Memory B cell (primary cell): ENCODE results near the gene TRPM3.
"Not testable (repeated sequence)": the region's sequence is repeated elsewhere in the genome, so short reads cannot be mapped to it uniquely, and the experiment has no call there.

Experiments used
- ATAC-seq: fragments of 150-1000 bp; cut with Tn5 transposase; 2 replicates; pipeline ENCODE4 v1.10.0; 2021; ENCODE audit warnings: low read depth, mild to moderate bottlenecking, moderate library complexity
- DNase-seq, 2 donors: peaks; one replicate each; pipeline ENCODE4 v3.0.0; 2022; ENCODE audit warnings: low spot score in 2 of 2
- H3K27ac Mint-ChIP-seq: one replicate; pipeline ENCODE4 v1.8.0; 2022; ENCODE audit warnings: mild to moderate bottlenecking, moderate library complexity, mixed read lengths
- H3K27me3 Mint-ChIP-seq: one replicate; pipeline ENCODE4 v1.8.0; 2022; ENCODE audit warnings: mixed read lengths
- H3K36me3 Mint-ChIP-seq: one replicate; pipeline ENCODE4 v1.8.0; 2022; ENCODE audit warnings: mild to moderate bottlenecking, mixed read lengths
- H3K4me1 Mint-ChIP-seq: one replicate; pipeline ENCODE4 v1.8.0; 2022; ENCODE audit warnings: mixed read lengths
- H3K4me3 Mint-ChIP-seq: one replicate; pipeline ENCODE4 v1.8.0; 2022; ENCODE audit warnings: mild to moderate bottlenecking, moderate library complexity, mixed read lengths
- H3K9me3 Mint-ChIP-seq: one replicate; pipeline ENCODE4 v1.8.0; 2022; ENCODE audit warnings: mixed read lengths

Gene TRPM3

DNA sequence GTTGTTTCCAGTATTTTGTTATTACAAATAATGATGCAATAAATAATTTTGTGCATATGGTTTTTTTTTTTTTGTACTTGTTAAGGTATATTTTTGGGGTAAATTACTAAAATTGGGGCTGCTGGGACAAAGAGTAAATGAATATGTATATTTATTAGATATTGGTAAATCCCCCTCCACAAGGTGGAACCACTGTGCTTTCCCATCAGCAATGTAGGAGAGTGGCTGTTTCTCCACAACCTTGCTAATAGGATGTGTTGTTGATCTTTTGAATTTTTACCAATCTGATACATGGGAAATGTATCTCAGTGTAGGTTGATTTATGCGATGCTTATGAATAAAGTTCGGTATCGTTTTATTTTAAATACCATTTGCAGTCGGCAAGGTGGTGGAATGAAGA, 118.1 kb downstream of the TRPM3 start:
- no peak for DNase-seq
- Mint-ChIP-seq H3K27me3 (peaks cover 3% of the 10 kb centered on the region), H3K9me3 (peaks cover 8% of the 10 kb centered on the region), H3K27ac (no peak overlapping the region), H3K4me1 (no peaks in the 10 kb centered on the region), H3K4me3 (no peak overlapping the region), H3K36me3 (peaks cover 2% of the 10 kb centered on the region)
- ATAC-seq = no peak

DNA sequence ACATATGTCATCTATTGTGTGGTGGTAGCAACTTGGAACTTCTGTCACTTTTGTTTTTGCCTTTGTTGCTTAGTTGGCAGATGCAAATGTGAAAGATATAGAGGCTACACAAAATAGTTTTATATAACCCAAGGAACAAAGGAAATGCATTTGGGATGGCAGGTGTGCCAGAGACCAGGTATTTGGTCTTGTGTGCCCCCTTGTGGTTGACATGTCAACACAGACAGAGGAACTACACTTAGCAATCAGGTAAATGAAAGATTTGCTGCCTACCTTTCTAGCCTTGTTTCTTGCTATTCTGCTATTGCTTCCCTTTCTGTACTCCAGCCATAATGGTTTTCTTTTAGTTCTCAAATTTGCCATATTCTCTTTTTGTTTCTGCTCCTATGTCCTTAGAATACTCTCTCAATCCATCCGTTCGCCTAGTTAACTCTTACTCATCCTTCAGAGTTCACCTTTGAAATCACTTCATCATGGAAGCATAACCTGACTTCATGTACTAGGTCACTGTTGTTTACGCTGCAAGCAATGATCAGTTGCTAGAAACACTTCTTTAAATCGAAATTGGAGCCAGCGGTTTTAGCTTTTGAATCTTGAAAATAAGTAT, 119.5 kb downstream of the TRPM3 start:
- DNase-seq (no peak), ATAC-seq (no peak)
- Mint-ChIP-seq H3K27ac (no peak overlapping the region), H3K4me3 (no peak overlapping the region), H3K4me1 (no peaks in the 10 kb centered on the region), H3K27me3 (peaks cover 4% of the 10 kb centered on the region), H3K36me3 (peaks cover 2% of the 10 kb centered on the region), H3K9me3 (peaks cover 8% of the 10 kb centered on the region)

DNA sequence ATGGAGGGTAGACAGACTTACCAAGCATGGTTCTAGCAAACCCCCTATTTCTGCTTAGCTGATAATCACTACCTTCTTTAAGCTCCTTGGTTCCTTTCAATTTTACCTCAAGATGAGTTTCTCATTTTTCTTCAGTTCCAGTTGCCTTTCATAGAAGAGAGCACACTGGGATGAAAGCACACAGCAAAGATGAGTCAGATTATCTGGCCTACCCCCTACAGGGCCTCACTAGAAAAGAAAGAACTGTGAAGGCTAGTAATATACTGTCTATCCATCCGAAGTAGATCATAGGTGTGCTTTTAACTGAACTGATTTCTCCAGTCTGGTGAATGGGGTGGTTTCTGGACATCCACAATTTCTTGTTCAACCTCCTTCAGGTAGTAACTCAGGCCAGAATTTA, 122.5 kb downstream of the TRPM3 start:
- peaks cover 4% of the 10 kb centered on the region for H3K27me3 Mint-ChIP-seq
- H3K27ac Mint-ChIP-seq = no peak overlapping the region
- DNase-seq (no peak), ATAC-seq (no peak)
- peaks cover 5% of the 10 kb centered on the region for H3K9me3 Mint-ChIP-seq
- no peaks in the 10 kb centered on the region for H3K36me3 Mint-ChIP-seq
- H3K4me1 Mint-ChIP-seq = no peaks in the 10 kb centered on the region
- H3K4me3 Mint-ChIP-seq = no peak overlapping the region

DNA sequence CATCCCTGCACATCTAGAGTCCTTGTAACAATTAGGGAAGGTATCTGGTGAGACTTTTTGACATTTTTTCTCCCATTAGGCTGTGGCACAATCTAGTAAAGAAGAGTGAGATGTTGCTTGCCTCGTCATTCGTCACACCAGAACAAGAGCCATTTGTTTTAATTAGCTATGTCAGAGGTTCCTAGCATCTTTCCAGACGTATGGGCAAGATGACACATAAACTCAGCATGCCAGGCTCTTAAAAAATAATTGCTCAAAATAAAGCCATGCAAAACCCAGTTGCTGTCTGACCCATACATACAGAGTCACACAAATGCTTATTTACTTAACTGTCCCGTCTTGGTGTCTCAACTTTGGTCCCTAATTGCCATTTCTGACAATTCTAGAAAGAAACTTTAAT, 125.9 kb downstream of the TRPM3 start:
- H3K4me3 Mint-ChIP-seq = no peak overlapping the region
- no peak for DNase-seq
- ATAC-seq = no peak

DNA sequence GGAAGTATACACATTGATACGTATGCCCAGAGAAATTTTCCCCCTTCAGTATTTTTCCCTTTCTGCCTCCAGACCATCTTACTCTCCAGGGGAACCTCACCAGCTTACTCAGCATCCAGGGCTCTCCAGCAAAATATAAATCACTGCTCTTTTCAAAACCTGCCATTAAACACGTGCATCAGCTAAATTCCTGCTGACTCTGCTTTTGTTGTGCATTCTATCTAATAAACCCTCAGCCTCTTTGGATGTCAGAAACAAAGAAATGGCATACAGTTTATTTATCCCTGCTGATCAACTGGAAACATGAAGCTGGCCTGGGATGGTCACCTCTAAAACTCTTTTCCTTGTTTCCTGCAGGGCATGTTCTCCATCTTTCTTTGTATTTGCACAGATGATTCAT, 126.8 kb downstream of the TRPM3 start:
- Mint-ChIP-seq H3K9me3 (peaks cover 8% of the 10 kb centered on the region), H3K4me3 (no peak overlapping the region), H3K27me3 (peaks cover 3% of the 10 kb centered on the region), H3K27ac (no peak overlapping the region), H3K36me3 (no peaks in the 10 kb centered on the region), H3K4me1 (no peaks in the 10 kb centered on the region)
- no peak for ATAC-seq
- DNase-seq = no peak

More for the DNA sequence above, 125.9 kb downstream of the TRPM3 start:
- H3K27me3 Mint-ChIP-seq = peaks cover 3% of the 10 kb centered on the region
- no peaks in the 10 kb centered on the region for H3K36me3 Mint-ChIP-seq
- H3K9me3 Mint-ChIP-seq = peaks cover 8% of the 10 kb centered on the region
- H3K4me1 Mint-ChIP-seq = no peaks in the 10 kb centered on the region
- H3K27ac Mint-ChIP-seq = no peak overlapping the region

DNA sequence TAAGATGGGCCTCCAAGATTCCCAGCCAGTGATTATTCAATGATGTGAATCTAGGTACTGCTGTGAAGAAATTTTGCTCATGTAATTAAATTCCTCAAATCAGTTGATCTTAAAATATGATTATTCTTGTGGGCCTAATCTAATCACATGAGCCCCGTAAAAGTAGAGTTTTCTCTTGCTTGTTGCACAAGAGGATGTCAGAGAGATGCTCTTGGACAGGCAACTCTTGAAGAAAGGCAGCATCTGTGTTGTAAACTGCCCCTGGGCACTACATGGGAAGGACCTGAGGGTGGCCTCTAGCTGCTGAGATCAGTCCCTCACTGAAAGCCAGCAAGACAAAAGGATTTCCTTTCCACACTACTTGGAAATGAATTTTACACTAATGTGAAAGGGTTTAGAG, 132.9 kb downstream of the TRPM3 start:
- Mint-ChIP-seq H3K9me3 (peaks cover 3% of the 10 kb centered on the region), H3K27ac (no peak overlapping the region), H3K36me3 (no peaks in the 10 kb centered on the region), H3K4me3 (no peak overlapping the region), H3K4me1 (no peaks in the 10 kb centered on the region), H3K27me3 (no peaks in the 10 kb centered on the region)
- no peak for DNase-seq
- ATAC-seq = no peak

DNA sequence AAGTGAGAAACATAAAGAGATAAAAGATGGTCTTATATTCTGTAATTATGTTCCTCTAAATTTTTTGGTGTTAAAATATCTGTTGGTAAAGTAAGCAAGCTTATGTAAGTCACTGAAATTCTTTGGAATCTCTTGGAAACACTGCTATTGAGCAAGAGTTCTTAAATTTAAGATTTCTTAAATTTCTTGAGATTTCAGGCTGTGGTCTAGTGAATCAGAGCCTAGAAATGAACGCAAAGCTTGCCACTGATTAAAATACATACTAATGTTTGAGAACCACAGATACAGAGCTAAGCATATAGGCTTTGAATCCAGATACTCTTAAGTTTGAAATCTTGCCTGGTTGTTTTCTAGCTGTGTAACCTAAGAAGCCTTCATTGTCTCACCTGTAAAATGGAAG, 133.4 kb downstream of the TRPM3 start:
- Mint-ChIP-seq H3K4me1 (no peaks in the 10 kb centered on the region), H3K9me3 (peaks cover 6% of the 10 kb centered on the region), H3K4me3 (no peak overlapping the region), H3K36me3 (no peaks in the 10 kb centered on the region), H3K27me3 (no peaks in the 10 kb centered on the region), H3K27ac (no peak overlapping the region)
- DNase-seq = no peak
- no peak for ATAC-seq

DNA sequence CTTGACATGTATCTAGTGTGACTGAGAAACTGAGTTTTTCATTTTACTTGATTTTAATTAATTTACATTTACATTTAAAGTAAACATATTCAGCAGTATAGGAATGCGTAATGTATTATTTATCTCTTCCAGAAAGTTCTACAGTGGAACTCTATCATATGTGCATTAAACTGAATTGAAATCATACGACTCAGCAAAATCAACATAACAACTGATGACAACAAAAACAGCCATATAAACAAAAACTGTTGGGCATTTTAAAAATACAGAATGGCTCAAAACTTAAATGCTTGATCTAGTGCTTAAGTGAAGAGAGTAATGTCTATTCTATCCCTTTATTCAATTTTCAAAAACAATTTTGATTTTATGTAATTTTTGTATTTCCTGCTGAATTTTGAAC, 134.4 kb downstream of the TRPM3 start:
- no peak overlapping the region for H3K27ac Mint-ChIP-seq
- H3K4me3 Mint-ChIP-seq = no peak overlapping the region
- no peaks in the 10 kb centered on the region for H3K27me3 Mint-ChIP-seq
- no peaks in the 10 kb centered on the region for H3K4me1 Mint-ChIP-seq
- no peak for DNase-seq
- peaks cover 5% of the 10 kb centered on the region for H3K9me3 Mint-ChIP-seq
- ATAC-seq = no peak
- no peaks in the 10 kb centered on the region for H3K36me3 Mint-ChIP-seq

DNA sequence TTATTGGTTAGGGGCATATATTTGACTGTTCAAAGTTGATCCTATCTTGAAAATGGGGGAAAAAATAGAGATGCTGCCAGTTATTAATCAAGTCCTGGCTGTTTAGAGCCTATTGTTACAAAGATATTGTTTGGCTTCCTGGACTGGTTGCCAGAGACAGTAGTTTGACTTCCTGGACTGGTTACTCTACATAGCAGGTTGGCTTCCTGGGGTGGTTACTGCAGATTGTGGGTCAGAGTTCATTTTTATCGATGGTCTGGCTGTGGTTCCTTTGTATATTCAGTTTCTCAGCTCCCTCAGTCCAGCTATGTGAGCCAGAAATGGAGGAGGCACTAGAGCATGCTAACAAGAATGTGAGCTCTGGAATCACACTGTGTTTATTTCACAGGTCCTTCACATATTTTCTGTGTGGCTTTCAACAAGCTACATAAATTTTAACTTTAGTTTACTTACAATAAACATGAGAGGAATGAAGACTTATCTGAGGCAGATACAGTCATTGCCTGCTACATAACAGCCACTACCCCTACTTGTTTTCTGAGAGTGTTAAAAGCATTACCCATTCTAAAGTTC, 137.6 kb downstream of the TRPM3 start:
- ATAC-seq = no peak
- no peak overlapping the region for H3K27ac Mint-ChIP-seq
- no peak overlapping the region for H3K4me3 Mint-ChIP-seq
- H3K36me3 Mint-ChIP-seq = no peaks in the 10 kb centered on the region
- no peaks in the 10 kb centered on the region for H3K4me1 Mint-ChIP-seq
- H3K9me3 Mint-ChIP-seq = peaks cover 5% of the 10 kb centered on the region
- no peaks in the 10 kb centered on the region for H3K27me3 Mint-ChIP-seq
- DNase-seq = no peak

DNA sequence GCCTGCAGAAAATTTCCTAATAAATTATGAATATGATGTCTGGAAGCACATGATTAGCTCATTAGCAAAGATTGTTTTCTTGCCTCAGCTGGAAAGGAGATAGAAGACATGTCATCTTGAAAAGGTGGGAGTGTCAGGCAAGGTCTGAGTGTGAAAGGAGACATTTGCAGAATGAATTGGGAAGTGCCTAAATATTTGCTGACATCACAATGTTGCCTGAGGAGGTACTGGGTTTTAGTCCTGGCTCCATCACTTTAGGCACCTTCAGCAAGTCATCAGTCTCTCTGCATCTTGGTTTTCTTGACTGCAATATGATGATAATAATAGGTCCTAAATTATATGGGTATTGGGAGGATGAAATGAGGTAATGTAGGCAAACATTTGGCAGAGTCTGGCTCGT, 140.1 kb downstream of the TRPM3 start:
- no peaks in the 10 kb centered on the region for H3K36me3 Mint-ChIP-seq
- H3K4me3 Mint-ChIP-seq = no peak overlapping the region
- peaks cover 6% of the 10 kb centered on the region for H3K9me3 Mint-ChIP-seq
- H3K27me3 Mint-ChIP-seq = no peaks in the 10 kb centered on the region
- DNase-seq (no peak), ATAC-seq (no peak)
- H3K4me1 Mint-ChIP-seq = no peaks in the 10 kb centered on the region
- no peak overlapping the region for H3K27ac Mint-ChIP-seq

DNA sequence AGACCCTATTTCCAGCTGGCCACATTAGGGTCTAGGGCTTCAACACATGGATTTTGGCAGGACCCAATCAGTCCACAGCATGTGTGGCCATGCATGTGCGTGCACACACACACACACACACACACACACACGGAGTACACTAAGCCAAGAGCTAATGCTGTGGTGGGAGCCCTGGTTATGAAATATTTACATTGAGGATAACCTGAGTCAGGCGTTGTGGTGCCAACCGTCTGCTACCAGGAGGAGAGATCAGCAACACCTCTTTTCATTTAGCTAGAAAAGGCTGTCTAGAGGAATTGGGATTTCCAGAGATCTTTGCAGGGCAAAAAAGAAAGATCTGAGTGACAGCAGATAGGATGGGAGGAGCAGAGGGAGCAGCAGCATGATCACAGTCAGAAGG, 141.5 kb downstream of the TRPM3 start:
- Mint-ChIP-seq H3K27ac (no peak overlapping the region), H3K9me3 (peaks cover 6% of the 10 kb centered on the region), H3K27me3 (no peaks in the 10 kb centered on the region), H3K4me1 (no peaks in the 10 kb centered on the region), H3K36me3 (no peaks in the 10 kb centered on the region), H3K4me3 (no peak overlapping the region)
- ATAC-seq (no peak), DNase-seq (no peak)

DNA sequence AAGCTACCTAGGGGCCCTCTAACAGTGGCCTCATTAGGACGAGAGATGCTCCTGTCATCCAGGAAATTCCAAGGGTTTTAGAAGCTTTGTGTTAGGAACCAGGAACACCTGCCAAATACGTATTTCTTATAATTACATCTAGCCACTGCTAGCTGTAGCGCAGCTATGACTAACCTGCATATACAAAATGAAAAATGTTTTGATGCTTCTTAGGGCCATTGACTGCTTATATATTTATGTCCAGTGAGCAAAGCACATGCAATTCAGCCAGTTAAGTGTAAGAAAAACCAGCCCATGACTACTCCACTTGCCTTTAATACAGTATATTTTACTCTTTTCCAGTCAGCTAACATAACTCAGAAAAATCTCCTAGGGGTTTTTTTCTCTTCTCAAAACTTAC, 143.3 kb downstream of the TRPM3 start:
- no peaks in the 10 kb centered on the region for H3K27me3 Mint-ChIP-seq
- no peak overlapping the region for H3K4me3 Mint-ChIP-seq
- no peak overlapping the region for H3K27ac Mint-ChIP-seq
- no peaks in the 10 kb centered on the region for H3K4me1 Mint-ChIP-seq
- DNase-seq (no peak), ATAC-seq (no peak)
- H3K9me3 Mint-ChIP-seq = peaks cover 5% of the 10 kb centered on the region
- no peaks in the 10 kb centered on the region for H3K36me3 Mint-ChIP-seq

DNA sequence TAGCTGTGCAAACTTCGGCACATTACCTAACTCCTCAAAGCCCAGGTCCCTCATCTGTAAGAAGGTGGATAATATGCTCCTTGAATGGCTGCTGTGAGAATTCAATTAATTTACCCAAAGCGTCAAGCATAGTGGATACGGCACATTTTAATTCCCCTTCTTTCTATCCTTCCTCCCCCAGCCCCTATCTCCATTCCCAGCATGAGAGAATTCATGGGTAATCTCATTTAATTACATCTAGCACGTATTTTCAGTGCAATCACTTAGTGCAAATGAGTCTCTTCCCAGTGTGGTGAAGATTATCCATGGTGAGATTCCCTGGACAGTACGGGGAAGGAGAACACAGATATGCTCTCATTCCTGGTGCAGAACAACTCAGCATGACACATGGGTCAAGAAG, 145.6 kb downstream of the TRPM3 start:
- H3K36me3 Mint-ChIP-seq = no peaks in the 10 kb centered on the region
- no peaks in the 10 kb centered on the region for H3K27me3 Mint-ChIP-seq
- ATAC-seq (no peak), DNase-seq (no peak)
- no peak overlapping the region for H3K27ac Mint-ChIP-seq
- no peaks in the 10 kb centered on the region for H3K4me1 Mint-ChIP-seq
- H3K4me3 Mint-ChIP-seq = no peak overlapping the region
- peaks cover 1% of the 10 kb centered on the region for H3K9me3 Mint-ChIP-seq

DNA sequence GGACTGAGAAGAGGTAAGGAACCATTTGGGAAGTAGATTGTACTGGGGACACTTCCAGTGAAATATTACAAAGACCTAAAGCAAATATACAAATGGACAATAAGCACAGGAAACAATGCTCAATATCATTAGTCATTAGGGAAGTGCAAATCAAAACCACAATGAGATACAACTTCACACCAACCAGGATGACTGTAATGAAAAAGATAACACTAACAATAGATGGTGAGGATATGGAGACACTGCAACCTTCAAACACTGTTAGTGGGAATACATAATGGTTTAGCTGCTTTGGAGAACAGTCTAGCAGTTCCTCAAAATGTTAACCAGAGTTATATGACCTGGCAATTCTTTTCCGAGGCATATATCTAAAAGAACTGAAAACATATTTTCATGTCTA, 149.7 kb downstream of the TRPM3 start:
- no peak for ATAC-seq
- Mint-ChIP-seq H3K27me3 (no peaks in the 10 kb centered on the region), H3K27ac (no peak overlapping the region), H3K36me3 (no peaks in the 10 kb centered on the region), H3K9me3 (no peaks in the 10 kb centered on the region), H3K4me3 (no peak overlapping the region), H3K4me1 (no peaks in the 10 kb centered on the region)
- no peak for DNase-seq

DNA sequence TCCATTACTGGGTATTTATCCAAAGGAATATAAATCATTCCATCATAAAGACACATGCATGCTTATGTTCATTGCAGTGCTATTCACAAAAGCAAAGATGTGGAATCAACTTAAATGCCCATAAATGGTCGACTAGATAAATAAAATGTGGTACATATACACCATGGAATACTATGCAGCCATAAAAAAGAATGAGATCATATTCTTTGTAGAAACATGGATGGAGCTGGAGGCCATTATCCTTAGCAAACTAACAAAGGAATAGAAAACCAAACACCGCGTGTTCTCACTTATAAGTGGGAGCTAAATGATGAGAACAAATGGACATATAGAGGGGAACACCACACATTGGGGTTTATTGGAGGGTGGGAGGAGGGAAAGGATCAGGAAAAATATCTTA, 155.0 kb downstream of the TRPM3 start:
- H3K4me3 Mint-ChIP-seq = not testable (repeated sequence)

More for the DNA sequence above, 155.0 kb downstream of the TRPM3 start:
- DNase-seq, H3K27me3 Mint-ChIP-seq, H3K27ac Mint-ChIP-seq, H3K36me3 Mint-ChIP-seq, H3K9me3 Mint-ChIP-seq, H3K4me1 Mint-ChIP-seq, ATAC-seq: not testable (repeated sequence)
